ENCODE measurements around the gene SRRM5.
"Not testable (repeated sequence)": the region's sequence is repeated elsewhere in the genome, so short reads cannot be mapped to it uniquely, and the experiment has no call there.

The SRRM5 gene

DNA sequence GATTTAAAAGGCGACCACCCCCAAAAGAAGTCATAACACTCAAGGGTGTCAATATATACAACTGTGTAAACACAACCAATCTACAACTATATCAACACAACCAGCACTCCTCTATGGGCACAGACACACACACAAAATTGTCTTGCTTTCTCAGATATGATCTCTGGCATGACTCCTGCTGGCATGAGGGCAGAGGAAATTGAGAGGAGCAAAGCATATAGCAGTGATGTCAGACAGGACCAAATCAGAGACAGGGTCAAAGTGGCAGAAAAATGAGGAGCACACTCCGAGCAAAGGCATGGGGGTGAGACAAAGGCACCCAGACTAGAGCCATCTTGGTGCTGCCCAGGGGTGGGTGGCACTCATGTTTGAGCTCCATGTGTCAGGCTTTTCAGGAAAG, 25.5 kb upstream of the SRRM5 start:
- H3K4ac ChIP-seq (ENCODE audit: low read length) = no peak overlapping the region
- H2BK12ac ChIP-seq (ENCODE audit: low read length) = no peak overlapping the region
- H2AK5ac ChIP-seq (ENCODE audit: low read depth, low read length) = no peak overlapping the region
- no peaks in the 10 kb centered on the region for H3K9me3 ChIP-seq (replicated peaks in 1 of 2; ENCODE audit: control insufficient read depth in 2 of 2, insufficient read depth in 1 of 2, low read depth in 1 of 2, low read length in 2 of 2)
- no peak overlapping the region for H4K91ac ChIP-seq (ENCODE audit: low read depth, low read length, poor library complexity)
- H3K14ac ChIP-seq (ENCODE audit: low read length) = no peak overlapping the region
- no peak for DNase-seq (ENCODE audit: low spot score)
- H3K4me3 ChIP-seq (ENCODE audit: low read length in 2 of 2) = no peak overlapping the region
- H2BK5ac ChIP-seq (ENCODE audit: low read length) = no peak overlapping the region
- peaks cover 4% of the 10 kb centered on the region for H3K79me1 ChIP-seq (ENCODE audit: low read depth, low read length)
- peaks cover 18 to 41% of the 10 kb centered on the region in 2 donors for H3K36me3 ChIP-seq (replicated peaks in 1 of 2; ENCODE audit: control insufficient read depth in 2 of 2, insufficient read depth in 2 of 2, low read length in 2 of 2)
- H4K8ac ChIP-seq (ENCODE audit: low read depth, low read length) = no peak overlapping the region
- H3K27ac ChIP-seq (replicated peaks; ENCODE audit: low read length) = no peak overlapping the region
- H2AFZ ChIP-seq (ENCODE audit: low read length) = no peak overlapping the region
- no peak overlapping the region for H3K9ac ChIP-seq (ENCODE audit: low read depth, low read length, poor library complexity)
- H3K4me2 ChIP-seq (ENCODE audit: insufficient read depth, low read length, poor library complexity, severe bottlenecking) = no peak overlapping the region
- no peak overlapping the region for H2BK15ac ChIP-seq (ENCODE audit: low read length)
- no peak overlapping the region for H3K23ac ChIP-seq (ENCODE audit: low read depth, low read length, poor library complexity)
- WGBS, 2 donors (ENCODE audit: extremely low coverage in 2 of 2, insufficient read length in 2 of 2, insufficient replicate concordance in 1 of 2) = no CpG with 5 or more reads among the region's 2 CpGs
- no peak overlapping the region for H2BK120ac ChIP-seq (ENCODE audit: low read depth, low read length)
- H3K18ac ChIP-seq (ENCODE audit: low read length) = no peak overlapping the region
- no peaks in the 10 kb centered on the region for H3K27me3 ChIP-seq (ENCODE audit: control insufficient read depth in 3 of 3, insufficient read depth in 3 of 3, low read depth in 1 of 3, low read length in 3 of 3)
- no peaks in the 10 kb centered on the region for H3K4me1 ChIP-seq (ENCODE audit: control insufficient read depth in 2 of 2, insufficient read depth in 1 of 2, low read depth in 1 of 2, low read length in 2 of 2)

DNA sequence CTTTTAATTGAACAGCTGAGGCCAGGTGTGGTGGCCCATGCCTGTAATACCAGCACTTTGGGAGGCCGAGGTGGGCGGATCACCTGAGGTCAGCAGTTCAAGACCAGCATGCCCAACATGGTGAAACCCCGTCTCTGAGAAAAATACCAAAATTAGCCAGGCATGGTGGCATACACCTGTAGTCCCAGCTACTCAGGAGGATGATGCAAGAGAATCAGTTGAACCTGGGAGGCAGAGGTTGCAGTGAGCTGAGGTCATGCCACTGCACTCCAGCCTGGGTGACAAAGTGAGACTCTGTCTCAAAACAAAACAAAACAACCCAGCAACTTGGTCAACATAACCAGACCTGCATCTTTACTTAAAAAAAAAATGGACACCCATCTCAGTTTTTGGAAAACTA, 24.9 kb upstream of the SRRM5 start:
- WGBS, 2 donors (ENCODE audit: extremely low coverage in 2 of 2, insufficient read length in 2 of 2, insufficient replicate concordance in 1 of 2) = no CpG with 5 or more reads among the region's 3 CpGs
- not testable (repeated sequence) for H3K27me3 ChIP-seq (ENCODE audit: control insufficient read depth in 3 of 3, insufficient read depth in 3 of 3, low read depth in 1 of 3, low read length in 3 of 3)

DNA sequence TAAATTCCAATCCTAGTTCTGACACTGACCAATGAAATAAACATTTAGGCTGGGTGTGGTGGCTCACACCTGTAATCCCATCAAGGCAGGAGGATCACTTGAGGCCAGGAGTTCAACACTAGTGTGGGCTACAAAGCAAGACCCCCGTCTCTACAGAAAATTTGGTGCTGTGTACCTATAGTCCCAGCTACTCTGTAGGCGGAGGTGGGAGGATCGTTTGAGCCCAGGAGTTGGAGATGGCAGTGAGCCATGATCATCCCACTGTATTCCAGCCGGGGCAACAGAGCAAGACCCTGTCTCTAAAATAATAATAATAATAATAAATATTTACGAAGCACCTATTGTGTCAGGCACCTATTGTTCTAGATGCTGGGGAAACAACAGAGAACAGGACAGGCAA, 22.6 kb upstream of the SRRM5 start:
- no peaks in the 10 kb centered on the region for H3K9me3 ChIP-seq (replicated peaks in 1 of 2; ENCODE audit: control insufficient read depth in 2 of 2, insufficient read depth in 1 of 2, low read depth in 1 of 2, low read length in 2 of 2)
- H3K18ac ChIP-seq (ENCODE audit: low read length) = no peak overlapping the region
- H2BK5ac ChIP-seq (ENCODE audit: low read length) = no peak overlapping the region
- no peak overlapping the region for H2BK12ac ChIP-seq (ENCODE audit: low read length)
- no CpG with 5 or more reads among the region's 5 CpGs for whole genome bisulfite sequencing, 2 donors (ENCODE audit: extremely low coverage in 2 of 2, insufficient read length in 2 of 2, insufficient replicate concordance in 1 of 2)
- no peak overlapping the region for H3K4me3 ChIP-seq (ENCODE audit: low read length in 2 of 2)
- H4K8ac ChIP-seq (ENCODE audit: low read depth, low read length) = no peak overlapping the region
- no peak overlapping the region for H2AK5ac ChIP-seq (ENCODE audit: low read depth, low read length)
- no peak overlapping the region for H4K91ac ChIP-seq (ENCODE audit: low read depth, low read length, poor library complexity)
- H3K23ac ChIP-seq (ENCODE audit: low read depth, low read length, poor library complexity) = no peak overlapping the region
- H2BK15ac ChIP-seq (ENCODE audit: low read length) = no peak overlapping the region
- no peak overlapping the region for H3K4me2 ChIP-seq (ENCODE audit: insufficient read depth, low read length, poor library complexity, severe bottlenecking)
- peaks cover 18% of the 10 kb centered on the region for H3K79me1 ChIP-seq (ENCODE audit: low read depth, low read length)
- H3K27ac ChIP-seq (replicated peaks; ENCODE audit: low read length) = no peak overlapping the region
- H3K4ac ChIP-seq (ENCODE audit: low read length) = no peak overlapping the region
- no peak overlapping the region for H2BK120ac ChIP-seq (ENCODE audit: low read depth, low read length)
- no peak overlapping the region for H2AFZ ChIP-seq (ENCODE audit: low read length)
- H3K14ac ChIP-seq (ENCODE audit: low read length) = no peak overlapping the region
- DNase-seq (ENCODE audit: low spot score) = no peak
- no peaks in the 10 kb centered on the region for H3K4me1 ChIP-seq (ENCODE audit: control insufficient read depth in 2 of 2, insufficient read depth in 1 of 2, low read depth in 1 of 2, low read length in 2 of 2)
- H3K36me3 ChIP-seq (replicated peaks in 1 of 2; ENCODE audit: control insufficient read depth in 2 of 2, insufficient read depth in 2 of 2, low read length in 2 of 2) = peaks cover 35 to 68% of the 10 kb centered on the region in 2 donors
- no peak overlapping the region for H3K9ac ChIP-seq (ENCODE audit: low read depth, low read length, poor library complexity)
- no peaks in the 10 kb centered on the region for H3K27me3 ChIP-seq (ENCODE audit: control insufficient read depth in 3 of 3, insufficient read depth in 3 of 3, low read depth in 1 of 3, low read length in 3 of 3)

More for the DNA sequence above, 24.9 kb upstream of the SRRM5 start:
- H3K18ac ChIP-seq (ENCODE audit: low read length); H2BK12ac ChIP-seq (ENCODE audit: low read length); H3K23ac ChIP-seq (ENCODE audit: low read depth, low read length, poor library complexity); H3K27ac ChIP-seq (replicated peaks; ENCODE audit: low read length); H2BK5ac ChIP-seq (ENCODE audit: low read length); H3K4ac ChIP-seq (ENCODE audit: low read length); DNase-seq (ENCODE audit: low spot score); H4K8ac ChIP-seq (ENCODE audit: low read depth, low read length); H3K9ac ChIP-seq (ENCODE audit: low read depth, low read length, poor library complexity); H2AK5ac ChIP-seq (ENCODE audit: low read depth, low read length); H4K91ac ChIP-seq (ENCODE audit: low read depth, low read length, poor library complexity); H2BK15ac ChIP-seq (ENCODE audit: low read length); H3K14ac ChIP-seq (ENCODE audit: low read length); H3K4me3 ChIP-seq (ENCODE audit: low read length in 2 of 2); H3K4me2 ChIP-seq (ENCODE audit: insufficient read depth, low read length, poor library complexity, severe bottlenecking); H3K79me1 ChIP-seq (ENCODE audit: low read depth, low read length); H3K4me1 ChIP-seq (ENCODE audit: control insufficient read depth in 2 of 2, insufficient read depth in 1 of 2, low read depth in 1 of 2, low read length in 2 of 2); H3K9me3 ChIP-seq (replicated peaks in 1 of 2; ENCODE audit: control insufficient read depth in 2 of 2, insufficient read depth in 1 of 2, low read depth in 1 of 2, low read length in 2 of 2); H2AFZ ChIP-seq (ENCODE audit: low read length); H2BK120ac ChIP-seq (ENCODE audit: low read depth, low read length): not testable (repeated sequence)
- H3K36me3 ChIP-seq (replicated peaks in 1 of 2; ENCODE audit: control insufficient read depth in 2 of 2, insufficient read depth in 2 of 2, low read length in 2 of 2) = peaks cover 18 to 45% of the 10 kb centered on the region in 2 donors

DNA sequence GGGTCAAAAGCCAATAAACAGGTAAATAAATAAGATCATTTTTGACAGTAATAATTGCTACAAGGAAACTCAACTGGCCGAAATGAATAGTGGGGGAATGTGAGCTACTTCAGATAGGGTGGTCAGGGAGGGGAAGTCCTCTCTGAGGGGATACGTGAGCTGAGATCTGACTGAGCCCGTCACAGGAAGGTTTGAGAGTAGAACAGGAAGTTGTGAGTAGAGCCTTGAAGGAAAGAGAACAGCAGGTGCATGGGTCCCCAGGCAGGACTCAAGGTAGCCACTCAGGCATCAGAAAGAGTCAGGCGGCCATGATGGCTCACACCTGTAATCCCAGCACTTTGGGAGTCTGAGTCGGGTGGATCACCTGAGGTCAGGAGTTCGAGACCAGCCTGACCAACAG, 22.2 kb upstream of the SRRM5 start:
- Histone ChIP-seq H2BK12ac (ENCODE audit: low read length) (no peak overlapping the region), H3K4ac (ENCODE audit: low read length) (no peak overlapping the region), H3K9me3 (replicated peaks in 1 of 2; ENCODE audit: control insufficient read depth in 2 of 2, insufficient read depth in 1 of 2, low read depth in 1 of 2, low read length in 2 of 2) (no peaks in the 10 kb centered on the region), H3K79me1 (ENCODE audit: low read depth, low read length) (peaks cover 18% of the 10 kb centered on the region), H3K23ac (ENCODE audit: low read depth, low read length, poor library complexity) (no peak overlapping the region), H4K8ac (ENCODE audit: low read depth, low read length) (no peak overlapping the region), H3K27me3 (ENCODE audit: control insufficient read depth in 3 of 3, insufficient read depth in 3 of 3, low read depth in 1 of 3, low read length in 3 of 3) (no peaks in the 10 kb centered on the region), H2BK120ac (ENCODE audit: low read depth, low read length) (no peak overlapping the region), H3K27ac (replicated peaks; ENCODE audit: low read length) (no peak overlapping the region), H3K18ac (ENCODE audit: low read length) (no peak overlapping the region), H3K4me1 (ENCODE audit: control insufficient read depth in 2 of 2, insufficient read depth in 1 of 2, low read depth in 1 of 2, low read length in 2 of 2) (no peaks in the 10 kb centered on the region), H2AFZ (ENCODE audit: low read length) (no peak overlapping the region), H3K9ac (ENCODE audit: low read depth, low read length, poor library complexity) (no peak overlapping the region), H3K36me3 (replicated peaks in 1 of 2; ENCODE audit: control insufficient read depth in 2 of 2, insufficient read depth in 2 of 2, low read length in 2 of 2) (peaks cover 35 to 71% of the 10 kb centered on the region in 2 donors), H3K14ac (ENCODE audit: low read length) (no peak overlapping the region), H2BK15ac (ENCODE audit: low read length) (no peak overlapping the region), H2AK5ac (ENCODE audit: low read depth, low read length) (no peak overlapping the region), H3K4me3 (ENCODE audit: low read length in 2 of 2) (no peak overlapping the region), H3K4me2 (ENCODE audit: insufficient read depth, low read length, poor library complexity, severe bottlenecking) (no peak overlapping the region), H4K91ac (ENCODE audit: low read depth, low read length, poor library complexity) (no peak overlapping the region), H2BK5ac (ENCODE audit: low read length) (no peak overlapping the region)
- DNase-seq (ENCODE audit: low spot score) = no peak
- WGBS, 2 donors (ENCODE audit: extremely low coverage in 2 of 2, insufficient read length in 2 of 2, insufficient replicate concordance in 1 of 2) = no CpG with 5 or more reads among the region's 6 CpGs

Data from neuronal stem cell (in vitro differentiated cells).